NB4 (cell line): ENCODE results near the gene SMOC2.

Experiments
- DNase-seq: peaks from one replicate; pipeline ENCODE4 v3.0.0; 2010; ENCODE audit warnings: low read depth
- H3K4me3 ChIP-seq: one replicate; pipeline ENCODE4 v1.5.1; 2011; ENCODE audit warnings: mild to moderate bottlenecking, low read depth, low read length, moderate library complexity
- CTCF ChIP-seq: IDR thresholded peaks from one replicate; pipeline ENCODE4 v1.5.1; 2012; ENCODE audit warnings: low read depth, low read length
- MAX ChIP-seq: IDR thresholded peaks from 2 replicates; pipeline ENCODE4 v1.6.1; 2011; ENCODE audit warnings: low read depth, low read length
- MYC ChIP-seq: IDR thresholded peaks from 2 replicates; pipeline ENCODE4 v1.6.1; 2011; ENCODE audit warnings: low read depth, low read length
- POLR2A ChIP-seq: IDR thresholded peaks from 2 replicates; pipeline ENCODE4 v1.6.1; 2011; ENCODE audit warnings: mild to moderate bottlenecking; ENCODE audit not compliant: insufficient read length; ENCODE audit errors: extremely low read depth

The SMOC2 gene

GRCh38 chr6:168527451-168528210, 86.6 kb downstream of the SMOC2 start:
- DNase-seq = no peak
- TF ChIP-seq CTCF = no peak
- no peak for TF ChIP-seq POLR2A
- TF ChIP-seq MAX = no peak
- no peak for TF ChIP-seq MYC

GRCh38 chr6:168528474-168529095, 87.6 kb downstream of the SMOC2 start:
- DNase-seq = peak; percentile 9
- H3K4me3 ChIP-seq = no peak overlapping the region

More at GRCh38 chr6:168527451-168528210, 86.6 kb downstream of the SMOC2 start:
- H3K4me3 ChIP-seq = no peak overlapping the region

GRCh38 chr6:168529214-168529613, 88.2 kb downstream of the SMOC2 start:
- H3K4me3 ChIP-seq = no peak overlapping the region
- DNase-seq = no peak
- TF ChIP-seq POLR2A (no peak), MYC (no peak), MAX (no peak), CTCF (no peak)

More at GRCh38 chr6:168528474-168529095, 87.6 kb downstream of the SMOC2 start:
- TF ChIP-seq MAX (no peak), MYC (no peak), CTCF (no peak), POLR2A (no peak)

- DNase-seq = no peak
- TF ChIP-seq CTCF = no peak
- no peak for TF ChIP-seq MYC
- TF ChIP-seq POLR2A = no peak
- TF ChIP-seq MAX = no peak
Measured at GRCh38 chr6:168530653-168531071, 89.7 kb downstream of the SMOC2 start.

GRCh38 chr6:168532070-168532469, 91.1 kb downstream of the SMOC2 start:
- no peak for TF ChIP-seq POLR2A
- TF ChIP-seq MYC = no peak
- no peak for TF ChIP-seq CTCF
- H3K4me3 ChIP-seq = no peak overlapping the region
- no peak for DNase-seq

More at GRCh38 chr6:168530653-168531071, 89.7 kb downstream of the SMOC2 start:
- H3K4me3 ChIP-seq = no peak overlapping the region

GRCh38 chr6:168533414-168533813, 92.4 kb downstream of the SMOC2 start:
- H3K4me3 ChIP-seq = no peak overlapping the region
- TF ChIP-seq MAX = no peak
- no peak for TF ChIP-seq MYC
- TF ChIP-seq CTCF = no peak
- TF ChIP-seq POLR2A = no peak
- DNase-seq = no peak
